ENCODE data around the gene GFRA4.
A peak's percentile ranks its signal among the peaks of the same experiment; 100 is the strongest.

Gene GFRA4

GRCh38 chr20:3612795-3613572 lies 50.2 kb downstream of the GFRA4 start:
- TF ChIP-seq RAD21 (IDR thresholded peaks at IDR 0.05; ENCODE audit: low read depth), result 0 out of 2 replicates have a peak, but pooled peaks have one; percentile 7
- TF ChIP-seq, protein P1, sequence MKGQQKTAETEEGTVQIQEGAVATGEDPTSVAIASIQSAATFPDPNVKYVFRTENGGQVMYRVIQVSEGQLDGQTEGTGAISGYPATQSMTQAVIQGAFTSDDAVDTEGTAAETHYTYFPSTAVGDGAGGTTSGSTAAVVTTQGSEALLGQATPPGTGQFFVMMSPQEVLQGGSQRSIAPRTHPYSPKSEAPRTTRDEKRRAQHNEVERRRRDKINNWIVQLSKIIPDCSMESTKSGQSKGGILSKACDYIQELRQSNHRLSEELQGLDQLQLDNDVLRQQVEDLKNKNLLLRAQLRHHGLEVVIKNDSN (IDR thresholded peaks at IDR 0.05), result no peak

DNA sequence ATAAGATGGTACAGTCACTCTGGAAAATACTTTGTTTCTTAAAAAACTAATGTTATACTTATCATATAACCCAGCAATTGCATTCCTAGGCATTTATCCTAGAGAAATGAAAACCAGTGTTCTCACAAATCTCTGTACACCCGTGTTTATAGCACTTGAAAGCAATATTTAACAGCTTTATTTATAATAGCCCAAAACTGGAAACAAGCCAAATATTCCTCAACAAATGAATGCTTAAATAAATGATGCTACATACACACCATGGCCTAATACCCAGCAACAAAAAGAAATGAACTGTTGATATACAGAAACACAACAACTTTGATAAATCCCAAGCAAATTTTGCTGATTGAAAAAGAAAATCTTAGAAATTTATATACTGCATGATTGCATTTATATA lies 51.3 kb downstream of the GFRA4 start:
- no peak for TF ChIP-seq TEAD4 (IDR thresholded peaks at IDR 0.05)
- no peak for TF ChIP-seq YY1 (IDR thresholded peaks at IDR 0.05; ENCODE audit: low read depth)
- no peak for TF ChIP-seq EGR1 (IDR thresholded peaks at IDR 0.05)
- no peak for TF ChIP-seq TAF1 (IDR thresholded peaks at IDR 0.05; ENCODE audit: low read depth)
- no peak for TF ChIP-seq CEBPB (IDR thresholded peaks at IDR 0.05)
- no peak for TF ChIP-seq ZBTB7A (IDR thresholded peaks at IDR 0.05; ENCODE audit: low read depth)
- no peak for TF ChIP-seq CREB1 (IDR thresholded peaks at IDR 0.05; ENCODE audit: low read depth)
- TF ChIP-seq FOXM1 (IDR thresholded peaks at IDR 0.05; ENCODE audit: borderline replicate concordance, low read depth), result no peak
